Endothelial cell of umbilical vein (primary cell): ENCODE results near the gene HECW1. TPM values are rescaled to one million over a fixed set of nuclear protein-coding genes. Genes with fewer than 3 reads are reported as not detected.

ENCODE experiments used
- BruUV-seq: library from RNA; stranded (reverse); fragments of 400-500 nt; replicated peaks from 2 replicates; lab custom pipeline; 2021; lab: Mats Ljungman, UMichigan
- CTCF ChIA-PET: fragments of 300-600, 350-600 bp; sonication (Branson Sonifier 250); formaldehyde crosslinking; loops from one replicate; lab custom pipeline; 2021; ENCODE audit warnings: antibody characterized with exemption, inconsistent platforms; lab: Charles Lee
- POLR2A ChIA-PET: fragments of 300-600, 350-600 bp; sonication (Branson Sonifier 250); formaldehyde crosslinking; loops from one replicate; lab custom pipeline; 2021; ENCODE audit warnings: antibody characterized with exemption, inconsistent platforms; lab: Charles Lee
- DNase-seq: peaks from one replicate; pipeline ENCODE4 v3.0.0-alpha.2; 2011; ENCODE audit warnings: low read depth, low spot score
- FAIRE-seq: peaks from 2 replicates; lab custom pipeline; 2011; peaks lifted over from hg19 to GRCh38; lab: Jason Lieb, UNC
- H2AFZ ChIP-seq: 2 replicates; pipeline ENCODE4 v1.6.0; 2012; ENCODE audit warnings: low read depth, low read length, control low read depth, inconsistent platforms
- H3K27ac ChIP-seq: 2 replicates; pipeline ENCODE4 v1.5.1; 2011; ENCODE audit warnings: low read depth, mild to moderate bottlenecking, control low read depth, low read length, moderate library complexity; ENCODE audit not compliant: insufficient read depth
- H3K27me3 ChIP-seq, 2 experiments: 2 replicates each; pipeline versions ENCODE4 v1.6.0 to v1.6.1; 2011; ENCODE audit warnings: low read length in 2 of 2, mixed read lengths in 1 of 2; ENCODE audit not compliant: control insufficient read depth in 2 of 2, insufficient read depth in 2 of 2
- H3K36me3 ChIP-seq, 2 experiments: 2 replicates in 1 of 2; 3 replicates in 1 of 2; pipeline ENCODE4 v1.5.1; 2011; ENCODE audit warnings: low read length in 2 of 2, mild to moderate bottlenecking in 1 of 2, moderate library complexity in 1 of 2; ENCODE audit not compliant: control insufficient read depth in 2 of 2, insufficient read depth in 2 of 2; ENCODE audit errors: extremely low read depth in 1 of 2
- H3K4me1 ChIP-seq: 3 replicates; pipeline ENCODE4 v1.5.1; 2011; ENCODE audit warnings: mild to moderate bottlenecking, low read length; ENCODE audit not compliant: control insufficient read depth, insufficient read depth; ENCODE audit errors: extremely low read depth
- H3K4me2 ChIP-seq: 2 replicates; pipeline ENCODE4 v1.6.1; 2011; ENCODE audit warnings: low read length, control low read depth, mixed read lengths; ENCODE audit not compliant: insufficient read depth
- H3K4me3 ChIP-seq, 3 experiments: fragments of 200-600 bp in 1 of 3; sonication (generic), shearing (Covaris generic) in 1 of 3; replicated peaks in 1 of 3; 2 replicates each; pipeline ENCODE4 v1.5.1; 2011 to 2016; ENCODE audit warnings: control low read depth in 3 of 3, low read length in 3 of 3, mild to moderate bottlenecking in 2 of 3, inconsistent platforms in 1 of 3, low read depth in 1 of 3, moderate library complexity in 1 of 3; ENCODE audit not compliant: insufficient read depth in 1 of 3
- H3K79me2 ChIP-seq: 2 replicates; pipeline ENCODE4 v1.6.0; 2012; ENCODE audit warnings: low read length, inconsistent platforms; ENCODE audit not compliant: control insufficient read depth, insufficient read depth
- H3K9ac ChIP-seq: replicated peaks from 2 replicates; pipeline ENCODE3; 2011; ENCODE audit warnings: low read length, control low read depth; ENCODE audit not compliant: insufficient read depth; ENCODE audit errors: extremely low read depth
- H3K9me1 ChIP-seq: replicated peaks from 3 replicates; pipeline ENCODE4 v1.6.0; 2011; ENCODE audit warnings: mild to moderate bottlenecking, low read length; ENCODE audit not compliant: control insufficient read depth, insufficient read depth; ENCODE audit errors: extremely low read depth
- H3K9me3 ChIP-seq: replicated peaks from 2 replicates; pipeline ENCODE4 v1.5.1; 2012; ENCODE audit warnings: low read length, inconsistent platforms; ENCODE audit not compliant: control insufficient read depth, insufficient read depth
- H4K20me1 ChIP-seq: replicated peaks from 2 replicates; pipeline ENCODE3; 2011; ENCODE audit warnings: mild to moderate bottlenecking, low read length; ENCODE audit not compliant: control insufficient read depth, insufficient read depth; ENCODE audit errors: extremely low read depth
- CTCF ChIP-seq, 2 donors: IDR thresholded peaks; 1 replicate in 1 of 2; 2 replicates in 1 of 2; pipeline ENCODE4 v1.5.1; 2011; ENCODE audit warnings: low read length in 2 of 2, mild to moderate bottlenecking in 2 of 2, moderate library complexity in 2 of 2, control low read depth in 1 of 2, inconsistent platforms in 1 of 2, low read depth in 1 of 2; ENCODE audit not compliant: insufficient read depth in 1 of 2; ENCODE audit errors: extremely low read depth in 1 of 2
- EZH2 ChIP-seq: IDR thresholded peaks from 2 replicates; pipeline ENCODE4 v1.6.1; 2012; ENCODE audit warnings: borderline replicate concordance, low read depth, mild to moderate bottlenecking, moderate library complexity, low read length, inconsistent platforms; ENCODE audit not compliant: severe bottlenecking
- FOS ChIP-seq: IDR thresholded peaks from 2 replicates; pipeline ENCODE4 v1.6.1; 2011; ENCODE audit warnings: mild to moderate bottlenecking, low read length, moderate library complexity, borderline replicate concordance; ENCODE audit not compliant: insufficient read depth
- GATA2 ChIP-seq: IDR thresholded peaks from 2 replicates; pipeline ENCODE4 v1.7.0; 2011; ENCODE audit warnings: low read depth, mild to moderate bottlenecking, moderate library complexity, mixed read lengths, low read length; ENCODE audit not compliant: insufficient read length, insufficient read depth
- JUN ChIP-seq: IDR thresholded peaks from 2 replicates; pipeline ENCODE4 v1.6.1; 2011; ENCODE audit warnings: borderline replicate concordance, low read depth; ENCODE audit not compliant: insufficient read length, insufficient read depth
- MAX ChIP-seq: IDR thresholded peaks from 2 replicates; pipeline ENCODE4 v1.6.1; 2011; ENCODE audit not compliant: insufficient read depth, insufficient read length
- MYC ChIP-seq: IDR thresholded peaks from one replicate; pipeline ENCODE4 v1.6.1; 2011; ENCODE audit warnings: mild to moderate bottlenecking, low read depth, low read length
- POLR2A ChIP-seq: IDR thresholded peaks from 2 replicates; pipeline ENCODE4 v1.6.1; 2012; ENCODE audit warnings: low read depth, mild to moderate bottlenecking, control low read depth, low read length
- POLR2AphosphoS5 ChIP-seq: IDR thresholded peaks from 2 replicates; pipeline ENCODE4 v1.6.1; 2012; ENCODE audit warnings: low read depth, mild to moderate bottlenecking, control low read depth, low read length, moderate library complexity; ENCODE audit not compliant: insufficient read depth
- dilution Hi-C: fragments of 300-500 bp; cut with MboI; formaldehyde crosslinking; loops from one replicate; pipeline ENCODE4 v1.15.0; 2019; ENCODE audit warnings: low sequenced_read_pairs; ENCODE audit not compliant: extremely low pct_ligation_motif_present
- intact Hi-C: fragments of 100-400 bp; cut with micrococcal nuclease; formaldehyde crosslinking; loops from one replicate; pipeline ENCODE4 v1.10.0; 2022
- polyA plus RNA-seq, 4 experiments: library from polyadenylated mRNA; depleted of rRNA in 3 of 4; stranded (reverse) in 3 of 4; unstranded in 1 of 4; fragments of >200 nt; gene quantifications; 2 replicates each; pipeline versions ENCODE4 v1.2.1 to v1.2.3, GENCODE V29; 2011 to 2012; ENCODE audit warnings: missing spikeins in 1 of 4
- total RNA-seq: library from RNA; stranded (reverse); gene quantifications from 2 replicates; pipeline ENCODE4 v1.2.3, GENCODE V29; 2021

HECW1 gene
- total and polyA plus RNA-seq, 2 donors (not counting 3 experiments of a cell fraction or from before 2014, with no cell fraction given), result not detected

DNA sequence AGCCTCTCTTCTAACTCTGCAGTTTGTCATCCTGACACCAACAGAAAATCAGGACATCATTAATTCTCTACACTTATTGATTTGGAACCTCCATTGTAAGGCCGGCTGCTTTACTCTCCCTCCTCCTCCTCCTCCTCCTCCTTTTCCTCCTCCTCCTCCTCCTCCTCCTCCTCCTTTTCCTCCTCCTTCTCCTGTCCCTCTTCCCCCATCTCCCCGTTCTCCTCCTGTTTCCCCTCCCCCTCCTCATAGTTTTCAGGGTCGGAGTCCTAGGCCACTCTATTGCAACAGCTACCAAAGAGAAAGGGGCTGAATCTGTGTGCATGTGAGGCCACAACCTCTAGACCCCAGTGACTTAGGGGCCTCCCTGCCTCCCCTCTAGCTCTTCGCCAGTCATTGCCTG lies 136.1 kb downstream of the HECW1 start:
- Histone ChIP-seq H3K4me2 (no peak overlapping the region), H3K27ac (no peak overlapping the region), H3K9me3 (no peaks in the 10 kb centered on the region), H3K9ac (no peak overlapping the region), H3K36me3 (no peaks in the 10 kb centered on the region), H3K9me1 (no peaks in the 10 kb centered on the region), H2AFZ (no peak overlapping the region), H3K79me2 (no peaks in the 10 kb centered on the region), H3K4me3 (no peak overlapping the region), H3K27me3 (peaks cover 0 to 5% of the 10 kb centered on the region in 2 experiments), H3K4me1 (no peaks in the 10 kb centered on the region), H4K20me1 (no peaks in the 10 kb centered on the region)
- BruUV-seq, result no TSS peak
- dilution Hi-C loops (no loop called here), intact Hi-C loops (no loop called here)
- ChIA-PET POLR2A (no interaction called here), CTCF (interaction anchor here (1.4 to 2.6 kb wide), 4 partner anchors 13 to 308 kb away, joined by 3 to 15 read pairs (median 6); no protein-coding TSS in a partner anchor)
- no peak for TF ChIP-seq JUN
- DNase-seq (no peak), FAIRE-seq (no peak)

DNA sequence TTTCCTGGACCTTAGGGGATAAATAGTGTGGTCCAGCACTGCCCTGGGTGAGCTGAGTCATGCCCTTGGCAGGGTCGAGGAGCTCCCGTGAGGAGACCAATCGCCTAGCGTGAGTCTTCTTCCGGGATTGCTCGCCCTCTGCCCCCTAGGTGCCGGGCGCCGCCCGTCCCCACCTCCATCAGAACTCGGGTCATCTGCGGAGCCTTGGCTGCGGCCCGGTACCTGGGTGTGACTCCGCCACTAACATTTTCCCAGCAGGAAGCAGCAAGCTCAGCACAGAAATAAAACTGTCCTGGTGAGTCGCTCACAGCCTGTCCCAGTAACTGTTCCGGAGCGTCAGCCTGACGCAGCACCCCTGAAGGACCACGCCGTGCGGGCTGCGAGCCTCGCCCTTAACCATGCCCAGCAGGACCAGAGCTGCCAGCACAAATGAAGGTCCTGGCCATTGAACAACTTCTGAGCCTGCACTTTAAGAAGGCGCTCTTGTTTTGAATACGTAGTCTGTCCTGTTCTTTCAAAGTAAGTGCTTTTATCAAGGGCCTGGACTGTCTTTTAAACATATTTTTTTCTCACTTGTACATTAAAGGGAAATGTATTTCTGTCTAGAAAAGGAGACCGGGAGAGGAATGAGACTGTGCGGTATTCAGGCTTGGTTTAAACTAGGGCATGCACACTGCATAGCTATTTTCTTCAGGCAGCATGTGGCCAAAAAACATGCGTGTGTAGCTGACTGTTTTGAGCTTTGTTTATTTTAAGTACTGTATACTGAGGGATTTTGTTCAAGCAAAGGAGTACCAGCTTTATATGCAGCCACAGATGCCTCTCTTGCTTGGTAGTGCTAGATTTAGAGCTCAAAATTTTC lies 136.7 kb downstream of the HECW1 start:
- no peak for FAIRE-seq
- intact Hi-C loops, result no loop called here
- H3K4me3 ChIP-seq, result no peak overlapping the region
- H3K79me2 ChIP-seq, result no peaks in the 10 kb centered on the region
- no peak overlapping the region for H3K27ac ChIP-seq
- no peaks in the 10 kb centered on the region for H3K36me3 ChIP-seq
- dilution Hi-C loops, result no loop called here
- H3K4me2 ChIP-seq, result no peak overlapping the region
- ChIA-PET POLR2A (no interaction called here), CTCF (interaction anchor here (0.8 to 2.6 kb wide), 5 partner anchors 12 to 308 kb away, joined by 3 to 15 read pairs (median 5); no protein-coding TSS in a partner anchor)
- BruUV-seq, result no TSS peak
- no peak overlapping the region for H3K9ac ChIP-seq
- peaks cover 0 to 5% of the 10 kb centered on the region in 2 experiments for H3K27me3 ChIP-seq
- H4K20me1 ChIP-seq, result no peaks in the 10 kb centered on the region
- H2AFZ ChIP-seq, result no peak overlapping the region
- H3K4me1 ChIP-seq, result no peaks in the 10 kb centered on the region
- TF ChIP-seq JUN, result no peak
- TF ChIP-seq MAX, result no peak
- TF ChIP-seq POLR2AphosphoS5, result no peak
- no peak for TF ChIP-seq GATA2
- TF ChIP-seq CTCF (IDR thresholded peaks at IDR 0.05; ENCODE audit: extremely low read depth in 1 of 2, insufficient read depth in 1 of 2, low read depth in 1 of 2, low read length in 2 of 2), result no peak
- TF ChIP-seq MYC, result no peak
- TF ChIP-seq POLR2A, result no peak
- no peak for TF ChIP-seq FOS
- TF ChIP-seq EZH2, result no peak
- no peaks in the 10 kb centered on the region for H3K9me3 ChIP-seq
- no peaks in the 10 kb centered on the region for H3K9me1 ChIP-seq
- DNase-seq, result no peak
